Measurements from ENCODE around the gene BABAM2.

The BABAM2 gene

GRCh38 chr2:28377195-28377816 is 486.8 kb downstream of the BABAM2 start:
- TF ChIP-seq EZH2phosphoT487 (conservative IDR thresholded peaks at IDR 0.05; ENCODE audit: low read length) (no peak), CTCF (IDR thresholded peaks at IDR 0.05; ENCODE audit: insufficient read depth, low read length, poor library complexity, severe bottlenecking) (no peak)
- no peak overlapping the region for H3K27ac ChIP-seq (ENCODE audit: low read depth, low read length)
- no peaks in the 10 kb centered on the region for H3K79me2 ChIP-seq (ENCODE audit: insufficient read depth, low read length)
- H3K27me3 ChIP-seq (ENCODE audit: low read length) = no peaks in the 10 kb centered on the region
- H3K4me2 ChIP-seq (ENCODE audit: low read depth, low read length, poor library complexity, severe bottlenecking) = no peak overlapping the region
- no peak overlapping the region for H3K4me3 ChIP-seq (ENCODE audit: insufficient read depth, low read length, poor library complexity, severe bottlenecking)
- H3K9ac ChIP-seq (ENCODE audit: low read length) = no peak overlapping the region
- no peaks in the 10 kb centered on the region for H4K20me1 ChIP-seq (ENCODE audit: low read depth, low read length)
- H3K9me2 ChIP-seq (replicated peaks; ENCODE audit: insufficient read depth, low read length) = no peaks in the 10 kb centered on the region
- no peak overlapping the region for H2AFZ ChIP-seq (ENCODE audit: low read depth, low read length, severe bottlenecking)
- no peaks in the 10 kb centered on the region for H3F3A ChIP-seq (ENCODE audit: insufficient read depth)
- no peaks in the 10 kb centered on the region for H3K36me3 ChIP-seq (ENCODE audit: low read length)
- H3K9me3 ChIP-seq (ENCODE audit: insufficient read depth, low read length) = no peaks in the 10 kb centered on the region

- H3K9me3 ChIP-seq (ENCODE audit: insufficient read depth, low read length) = no peaks in the 10 kb centered on the region
- TF ChIP-seq EZH2phosphoT487 (conservative IDR thresholded peaks at IDR 0.05; ENCODE audit: low read length) = no peak
- TF ChIP-seq CTCF (IDR thresholded peaks at IDR 0.05; ENCODE audit: insufficient read depth, low read length, poor library complexity, severe bottlenecking) = no peak
- no peak overlapping the region for H3K4me3 ChIP-seq (ENCODE audit: insufficient read depth, low read length, poor library complexity, severe bottlenecking)
- no peaks in the 10 kb centered on the region for H3F3A ChIP-seq (ENCODE audit: insufficient read depth)
- H3K9me2 ChIP-seq (replicated peaks; ENCODE audit: insufficient read depth, low read length) = no peaks in the 10 kb centered on the region
- no peaks in the 10 kb centered on the region for H3K36me3 ChIP-seq (ENCODE audit: low read length)
- H3K4me2 ChIP-seq (ENCODE audit: low read depth, low read length, poor library complexity, severe bottlenecking) = no peak overlapping the region
- H3K27ac ChIP-seq (ENCODE audit: low read depth, low read length) = no peak overlapping the region
- H3K9ac ChIP-seq (ENCODE audit: low read length) = no peak overlapping the region
- H4K20me1 ChIP-seq (ENCODE audit: low read depth, low read length) = no peaks in the 10 kb centered on the region
- no peak overlapping the region for H2AFZ ChIP-seq (ENCODE audit: low read depth, low read length, severe bottlenecking)
- H3K79me2 ChIP-seq (ENCODE audit: insufficient read depth, low read length) = no peaks in the 10 kb centered on the region
- no peaks in the 10 kb centered on the region for H3K27me3 ChIP-seq (ENCODE audit: low read length)
Observed at GRCh38 chr2:28377984-28378678, 487.6 kb downstream of the BABAM2 start.

- H4K20me1 ChIP-seq (ENCODE audit: low read depth, low read length) = no peaks in the 10 kb centered on the region
- no peaks in the 10 kb centered on the region for H3K9me2 ChIP-seq (replicated peaks; ENCODE audit: insufficient read depth, low read length)
- H3K79me2 ChIP-seq (ENCODE audit: insufficient read depth, low read length) = no peaks in the 10 kb centered on the region
- H3K27ac ChIP-seq (ENCODE audit: low read depth, low read length) = no peak overlapping the region
- H3K4me2 ChIP-seq (ENCODE audit: low read depth, low read length, poor library complexity, severe bottlenecking) = no peak overlapping the region
- H3K36me3 ChIP-seq (ENCODE audit: low read length) = no peaks in the 10 kb centered on the region
- TF ChIP-seq CTCF (IDR thresholded peaks at IDR 0.05; ENCODE audit: insufficient read depth, low read length, poor library complexity, severe bottlenecking) = no peak
- no peak for TF ChIP-seq EZH2phosphoT487 (conservative IDR thresholded peaks at IDR 0.05; ENCODE audit: low read length)
- H3K9ac ChIP-seq (ENCODE audit: low read length) = no peak overlapping the region
- H2AFZ ChIP-seq (ENCODE audit: low read depth, low read length, severe bottlenecking) = no peak overlapping the region
- H3K4me3 ChIP-seq (ENCODE audit: insufficient read depth, low read length, poor library complexity, severe bottlenecking) = no peak overlapping the region
- H3F3A ChIP-seq (ENCODE audit: insufficient read depth) = no peaks in the 10 kb centered on the region
- no peaks in the 10 kb centered on the region for H3K9me3 ChIP-seq (ENCODE audit: insufficient read depth, low read length)
- H3K27me3 ChIP-seq (ENCODE audit: low read length) = no peaks in the 10 kb centered on the region
Observed at GRCh38 chr2:28378679-28379584, 488.4 kb downstream of the BABAM2 start.

All from SU-DHL-6 (cell line).